Measurements from ENCODE around the gene SIRT3. TPM values are rescaled to one million over a fixed set of nuclear protein-coding genes. Genes with fewer than 3 reads are reported as not detected.
"Not testable (repeated sequence)": the region's sequence is repeated elsewhere in the genome, so short reads cannot be mapped to it uniquely, and the experiment has no call there.

SIRT3 gene
- total RNA-seq, 1 experiment from 2014 or later: 19.2 TPM

DNA sequence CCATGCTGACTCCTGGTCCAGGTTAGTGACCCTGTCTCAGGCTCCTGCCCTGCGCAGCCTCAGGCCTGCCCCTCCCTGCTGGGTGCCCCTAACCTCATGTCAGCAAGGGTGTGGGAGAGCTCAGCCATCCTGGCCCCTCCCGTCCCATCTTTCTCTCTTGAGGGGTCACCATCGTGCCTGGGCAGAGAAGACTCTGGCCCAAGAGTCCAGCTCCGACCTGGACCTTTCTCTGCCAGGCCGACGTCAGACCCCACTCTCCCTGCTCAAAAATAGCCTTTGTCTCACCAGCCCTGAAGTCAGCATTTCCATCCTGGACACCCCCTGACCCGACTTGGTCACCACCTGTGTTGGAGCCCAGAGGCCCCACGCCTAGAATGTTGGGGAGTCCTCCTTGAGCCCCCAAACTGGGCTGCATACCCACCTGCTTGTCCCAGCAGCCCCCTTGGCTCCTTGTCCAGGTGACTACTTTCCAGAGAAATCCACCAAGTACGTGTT, 38.4 kb downstream of the SIRT3 start:
- Mint-ChIP-seq H3K27me3 (ENCODE audit: unreplicated experiment) (no peaks in the 10 kb centered on the region), H3K27ac (ENCODE audit: unreplicated experiment) (no peak overlapping the region), H3K4me1 (ENCODE audit: low read depth, unreplicated experiment) (no peaks in the 10 kb centered on the region), H3K36me3 (ENCODE audit: insufficient read depth, unreplicated experiment) (peaks cover 16% of the 10 kb centered on the region), H3K4me3 (ENCODE audit: low read depth, unreplicated experiment) (no peak overlapping the region), H3K9me3 (ENCODE audit: low read depth, unreplicated experiment) (peaks cover 2% of the 10 kb centered on the region)
- DNase-seq: no peak
- TF ChIP-seq, protein P1, sequence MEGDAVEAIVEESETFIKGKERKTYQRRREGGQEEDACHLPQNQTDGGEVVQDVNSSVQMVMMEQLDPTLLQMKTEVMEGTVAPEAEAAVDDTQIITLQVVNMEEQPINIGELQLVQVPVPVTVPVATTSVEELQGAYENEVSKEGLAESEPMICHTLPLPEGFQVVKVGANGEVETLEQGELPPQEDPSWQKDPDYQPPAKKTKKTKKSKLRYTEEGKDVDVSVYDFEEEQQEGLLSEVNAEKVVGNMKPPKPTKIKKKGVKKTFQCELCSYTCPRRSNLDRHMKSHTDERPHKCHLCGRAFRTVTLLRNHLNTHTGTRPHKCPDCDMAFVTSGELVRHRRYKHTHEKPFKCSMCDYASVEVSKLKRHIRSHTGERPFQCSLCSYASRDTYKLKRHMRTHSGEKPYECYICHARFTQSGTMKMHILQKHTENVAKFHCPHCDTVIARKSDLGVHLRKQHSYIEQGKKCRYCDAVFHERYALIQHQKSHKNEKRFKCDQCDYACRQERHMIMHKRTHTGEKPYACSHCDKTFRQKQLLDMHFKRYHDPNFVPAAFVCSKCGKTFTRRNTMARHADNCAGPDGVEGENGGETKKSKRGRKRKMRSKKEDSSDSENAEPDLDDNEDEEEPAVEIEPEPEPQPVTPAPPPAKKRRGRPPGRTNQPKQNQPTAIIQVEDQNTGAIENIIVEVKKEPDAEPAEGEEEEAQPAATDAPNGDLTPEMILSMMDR (IDR thresholded peaks at IDR 0.05; ENCODE audit: unreplicated experiment): no peak
- no TSS peak for BruUV-seq (replicated peaks)
- intact Hi-C loops (cut with micrococcal nuclease; ENCODE audit: unreplicated experiment): no loop called here
- CTCF ChIA-PET: no interaction called here

DNA sequence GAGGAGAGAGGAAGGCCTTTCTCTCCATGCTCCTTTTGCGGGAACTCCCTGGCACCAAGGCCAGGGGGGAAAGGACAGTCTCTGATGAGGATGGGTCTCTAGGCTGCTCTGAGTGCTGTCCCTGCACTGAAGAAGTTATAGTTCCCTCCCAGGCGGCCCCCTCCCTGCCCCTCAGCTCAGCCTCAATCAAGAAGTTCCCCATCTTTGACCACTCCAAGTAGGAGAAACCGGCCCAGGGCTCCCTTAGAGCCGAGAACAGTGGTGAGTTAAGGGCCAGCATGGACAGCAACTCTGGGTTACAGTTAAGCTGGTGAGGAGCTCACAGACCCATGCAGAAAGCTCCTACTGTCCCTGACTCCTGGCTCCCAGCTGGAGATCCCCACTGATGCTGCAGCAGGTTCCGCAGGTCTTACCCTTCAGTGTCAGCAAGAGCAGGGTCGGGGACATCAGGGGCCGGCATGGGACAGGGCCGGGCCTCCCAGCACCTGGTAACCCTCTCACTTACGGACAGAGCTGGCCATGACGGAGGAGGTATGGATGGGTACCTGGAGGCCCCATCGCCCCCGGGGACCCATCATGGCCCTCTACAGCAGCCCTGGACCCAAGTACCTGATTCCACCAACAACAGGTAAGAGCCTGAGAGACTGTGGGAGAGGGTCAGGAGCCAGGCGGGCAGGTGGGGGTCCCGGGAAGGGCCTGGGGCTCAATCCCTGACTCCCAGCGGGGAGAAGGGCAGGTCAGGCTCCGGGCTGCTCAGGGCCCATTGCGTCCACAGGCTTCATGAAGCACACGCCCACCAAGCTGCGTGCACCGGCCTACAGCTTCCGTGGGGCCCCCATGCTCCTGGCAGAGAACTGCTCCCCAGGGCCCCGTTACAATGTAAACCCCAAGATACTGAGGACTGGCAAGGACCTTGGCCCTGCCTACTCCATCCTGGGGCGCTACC, 39.1 kb downstream of the SIRT3 start:
- CTCF ChIA-PET: interaction anchor here (0.7 kb wide), 1 partner anchor 18 kb away, joined by 4 read pairs; no protein-coding TSS in a partner anchor

GRCh38 chr11:193481-193880, 42.7 kb downstream of the SIRT3 start:
- H3K27ac Mint-ChIP-seq (ENCODE audit: unreplicated experiment); H3K9me3 Mint-ChIP-seq (ENCODE audit: low read depth, unreplicated experiment); H3K27me3 Mint-ChIP-seq (ENCODE audit: unreplicated experiment); DNase-seq; intact Hi-C loops (cut with micrococcal nuclease; ENCODE audit: unreplicated experiment); H3K36me3 Mint-ChIP-seq (ENCODE audit: insufficient read depth, unreplicated experiment); CTCF ChIA-PET; H3K4me3 Mint-ChIP-seq (ENCODE audit: low read depth, unreplicated experiment); H3K4me1 Mint-ChIP-seq (ENCODE audit: low read depth, unreplicated experiment); BruUV-seq (replicated peaks): not testable (repeated sequence)

More for the DNA sequence above, 39.1 kb downstream of the SIRT3 start:
- peaks cover 15% of the 10 kb centered on the region for H3K36me3 Mint-ChIP-seq (ENCODE audit: insufficient read depth, unreplicated experiment)
- TF ChIP-seq, protein P1 (IDR thresholded peaks at IDR 0.05; ENCODE audit: unreplicated experiment): no peak
- DNase-seq: no peak
- no TSS peak for BruUV-seq (replicated peaks)
- peaks cover 2% of the 10 kb centered on the region for H3K9me3 Mint-ChIP-seq (ENCODE audit: low read depth, unreplicated experiment)
- no peaks in the 10 kb centered on the region for H3K4me1 Mint-ChIP-seq (ENCODE audit: low read depth, unreplicated experiment)
- no peak overlapping the region for H3K27ac Mint-ChIP-seq (ENCODE audit: unreplicated experiment)
- intact Hi-C loops (cut with micrococcal nuclease; ENCODE audit: unreplicated experiment): no loop called here
- H3K4me3 Mint-ChIP-seq (ENCODE audit: low read depth, unreplicated experiment): no peak overlapping the region
- no peaks in the 10 kb centered on the region for H3K27me3 Mint-ChIP-seq (ENCODE audit: unreplicated experiment)

GRCh38 chr11:192674-193128, 43.4 kb downstream of the SIRT3 start, which contains the start of gene SCGB1C1:
TSS of gene SCGB1C1 (plus strand) at chr11:193078. CDS start at chr11:193100, 22 bp downstream.
- H3K27me3 Mint-ChIP-seq (ENCODE audit: unreplicated experiment); H3K4me1 Mint-ChIP-seq (ENCODE audit: low read depth, unreplicated experiment); intact Hi-C loops (cut with micrococcal nuclease; ENCODE audit: unreplicated experiment); H3K36me3 Mint-ChIP-seq (ENCODE audit: insufficient read depth, unreplicated experiment); H3K4me3 Mint-ChIP-seq (ENCODE audit: low read depth, unreplicated experiment); H3K27ac Mint-ChIP-seq (ENCODE audit: unreplicated experiment); BruUV-seq (replicated peaks); H3K9me3 Mint-ChIP-seq (ENCODE audit: low read depth, unreplicated experiment); DNase-seq; CTCF ChIA-PET: not testable (repeated sequence)

DNA sequence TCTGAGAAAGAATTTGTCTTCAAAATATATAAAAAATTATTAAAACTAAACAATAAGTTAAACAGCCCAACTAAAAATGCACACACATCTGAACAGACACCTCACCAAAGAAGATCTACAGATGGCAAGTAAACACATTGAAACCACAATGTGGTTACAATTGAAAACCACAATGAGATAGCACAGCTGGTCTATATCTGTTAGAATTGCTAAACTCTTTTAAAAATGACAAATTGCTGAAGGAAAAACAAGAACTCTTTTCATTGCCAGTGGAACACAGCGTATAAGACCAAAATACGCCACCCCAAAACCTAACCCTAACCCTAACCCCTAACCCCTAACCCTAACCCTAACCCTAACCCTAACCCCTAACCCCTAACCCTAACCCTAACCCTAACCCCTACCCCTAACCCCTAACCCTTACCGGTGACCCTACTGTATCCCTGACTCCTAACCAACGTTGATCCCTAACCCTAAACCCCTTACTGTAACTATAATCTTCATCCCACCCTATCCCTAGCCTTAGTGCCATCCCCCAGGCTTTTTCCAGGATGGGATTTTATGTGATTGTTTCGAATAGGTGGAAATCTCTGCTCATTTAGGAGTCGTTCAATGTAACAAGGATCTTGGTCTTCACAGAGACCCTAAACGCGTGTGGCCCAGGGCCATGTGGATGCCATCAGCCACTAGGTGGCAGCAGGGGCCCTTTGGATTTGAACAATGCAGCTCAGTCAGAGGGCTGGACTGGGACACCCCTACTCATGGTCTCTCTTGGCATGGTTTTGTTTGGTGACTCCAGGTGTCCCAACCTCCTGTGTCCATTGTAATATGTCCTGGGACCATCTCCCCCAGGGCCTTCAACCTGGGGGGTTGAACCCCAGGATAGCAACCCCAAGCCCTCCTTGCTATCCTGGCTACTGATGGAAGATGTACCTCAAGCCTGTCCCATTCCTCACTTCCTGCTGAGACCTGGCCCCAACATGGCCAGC, 44.4 kb downstream of the SIRT3 start:
- CTCF ChIA-PET; H3K27me3 Mint-ChIP-seq (ENCODE audit: unreplicated experiment); BruUV-seq (replicated peaks); H3K4me3 Mint-ChIP-seq (ENCODE audit: low read depth, unreplicated experiment); H3K36me3 Mint-ChIP-seq (ENCODE audit: insufficient read depth, unreplicated experiment); H3K27ac Mint-ChIP-seq (ENCODE audit: unreplicated experiment); intact Hi-C loops (cut with micrococcal nuclease; ENCODE audit: unreplicated experiment); H3K9me3 Mint-ChIP-seq (ENCODE audit: low read depth, unreplicated experiment); H3K4me1 Mint-ChIP-seq (ENCODE audit: low read depth, unreplicated experiment); DNase-seq: not testable (repeated sequence)

DNA sequence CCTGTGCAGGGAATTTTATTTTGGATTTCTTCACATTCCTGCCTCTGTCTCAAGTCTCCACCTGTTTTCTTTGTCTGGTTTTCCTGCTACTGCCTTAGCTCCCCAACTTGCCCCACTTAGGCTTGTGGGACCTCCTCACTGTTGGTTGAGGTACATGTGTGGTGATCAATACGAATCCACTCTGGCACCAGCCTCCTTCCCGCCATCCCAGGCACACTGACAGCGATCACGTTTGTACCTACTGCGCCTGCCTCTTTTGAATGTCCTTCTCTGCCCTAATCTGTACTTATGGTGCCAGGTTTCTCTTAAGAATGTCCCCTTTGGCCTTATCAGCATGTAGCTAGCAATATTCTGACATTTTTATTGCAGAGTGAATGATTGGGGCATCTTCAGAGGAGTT, 45.6 kb downstream of the SIRT3 start:
- H3K4me3 Mint-ChIP-seq (ENCODE audit: low read depth, unreplicated experiment); BruUV-seq (replicated peaks); H3K36me3 Mint-ChIP-seq (ENCODE audit: insufficient read depth, unreplicated experiment); H3K9me3 Mint-ChIP-seq (ENCODE audit: low read depth, unreplicated experiment); DNase-seq; CTCF ChIA-PET; H3K27ac Mint-ChIP-seq (ENCODE audit: unreplicated experiment); intact Hi-C loops (cut with micrococcal nuclease; ENCODE audit: unreplicated experiment); H3K27me3 Mint-ChIP-seq (ENCODE audit: unreplicated experiment); H3K4me1 Mint-ChIP-seq (ENCODE audit: low read depth, unreplicated experiment): not testable (repeated sequence)
